HG03139 (cell line): Measurements from ENCODE around the gene TOM1L1.
A peak's percentile ranks its signal among the peaks of the same experiment; 100 is the strongest.

Experiments
- ATAC-seq: cut with Tn5 transposase; IDR thresholded peaks from one replicate; pipeline ENCODE4 v1.9.1; 2021; ENCODE audit not compliant: unreplicated experiment

Gene TOM1L1

GRCh38 chr17:54898576-54898975, 2.1 kb upstream of the TOM1L1 start:
- ATAC-seq, result no peak

- no peak for ATAC-seq
These were observed 1.5 kb upstream of the TOM1L1 start for GRCh38 chr17:54899201-54899600.

- ATAC-seq, result peak; percentile 5
These were observed 763 bp upstream of the TOM1L1 start for GRCh38 chr17:54899721-54900456.

- no peak for ATAC-seq
These were observed 674 bp downstream of the TOM1L1 start for GRCh38 chr17:54901230-54901822.

- ATAC-seq, result no peak
These were observed 1.4 kb downstream of the TOM1L1 start for GRCh38 chr17:54902017-54902416.

GRCh38 chr17:54902611-54903010, 2.0 kb downstream of the TOM1L1 start:
- ATAC-seq, result no peak

GRCh38 chr17:54903375-54903774, 2.7 kb downstream of the TOM1L1 start:
- ATAC-seq, result no peak

- ATAC-seq, result no peak
These were observed 6.0 kb downstream of the TOM1L1 start for GRCh38 chr17:54906683-54907082.

- no peak for ATAC-seq
These were observed 6.7 kb downstream of the TOM1L1 start for GRCh38 chr17:54907376-54907775.

GRCh38 chr17:54909766-54910165, 9.1 kb downstream of the TOM1L1 start:
- no peak for ATAC-seq

GRCh38 chr17:54916721-54917120, 16.1 kb downstream of the TOM1L1 start:
- ATAC-seq, result no peak

GRCh38 chr17:54919425-54919824, 18.8 kb downstream of the TOM1L1 start:
- ATAC-seq, result no peak

GRCh38 chr17:54920819-54921218, 20.2 kb downstream of the TOM1L1 start:
- ATAC-seq, result no peak

GRCh38 chr17:54924405-54924804, 23.8 kb downstream of the TOM1L1 start:
- no peak for ATAC-seq

- no peak for ATAC-seq
These were observed 26.9 kb downstream of the TOM1L1 start for GRCh38 chr17:54927525-54927924.

- ATAC-seq, result no peak
These were observed 32.1 kb downstream of the TOM1L1 start for GRCh38 chr17:54932711-54933110.

GRCh38 chr17:54933921-54934320, 33.3 kb downstream of the TOM1L1 start:
- no peak for ATAC-seq

GRCh38 chr17:54935471-54935870, 34.8 kb downstream of the TOM1L1 start:
- no peak for ATAC-seq

- no peak for ATAC-seq
These were observed 36.4 kb downstream of the TOM1L1 start for GRCh38 chr17:54937018-54937417.

- no peak for ATAC-seq
These were observed 36.8 kb downstream of the TOM1L1 start for GRCh38 chr17:54937426-54937825.

- no peak for ATAC-seq
These were observed 40.6 kb downstream of the TOM1L1 start for GRCh38 chr17:54941285-54941684.

GRCh38 chr17:54944796-54945195, 44.1 kb downstream of the TOM1L1 start:
- no peak for ATAC-seq

- no peak for ATAC-seq
These were observed 44.6 kb downstream of the TOM1L1 start for GRCh38 chr17:54945231-54945630.
